ENCODE results near the gene CNOT6L. TPM values are rescaled to one million over a fixed set of nuclear protein-coding genes. Genes with fewer than 3 reads are reported as not detected.
"Not testable (repeated sequence)": the region's sequence is repeated elsewhere in the genome, so short reads cannot be mapped to it uniquely, and the experiment has no call there.

Gene CNOT6L
- total RNA-seq, 4 donors from 2014 or later: 15.3 to 32.1 (median 23.4) TPM

- no peaks in the 10 kb centered on the region for H3K36me3 ChIP-seq
- peaks cover 0 to 47% (median 2%) of the 10 kb centered on the region in 4 donors for H3K4me1 ChIP-seq
- 97% methylated on average over 6 of the region's 6 CpGs for WGBS, 2 donors
- H3K27ac ChIP-seq: no peak overlapping the region
- H3K27me3 ChIP-seq: no peaks in the 10 kb centered on the region
- H3K4me3 ChIP-seq: no peak overlapping the region
- TF ChIP-seq CTCF (IDR thresholded peaks at IDR 0.05) (no peak), POLR2A (IDR thresholded peaks at IDR 0.05) (no peak), EP300 (IDR thresholded peaks at IDR 0.05) (no peak)
- H3K9me3 ChIP-seq: no peaks in the 10 kb centered on the region
- DNase-seq (ENCODE audit: low spot score in 2 of 2): no peak
These were observed 33.5 kb downstream of the CNOT6L start for GRCh38 chr4:77785669-77786068.

- Histone ChIP-seq H3K4me1 (peaks cover 0 to 36% (median 2%) of the 10 kb centered on the region in 4 donors), H3K36me3 (no peaks in the 10 kb centered on the region), H3K9me3 (no peaks in the 10 kb centered on the region), H3K27ac (no peak overlapping the region), H3K27me3 (no peaks in the 10 kb centered on the region), H3K4me3 (no peak overlapping the region)
- WGBS, 2 donors: 88% methylated on average over 6 of the region's 6 CpGs
- no peak for DNase-seq (ENCODE audit: low spot score in 2 of 2)
- TF ChIP-seq EP300 (IDR thresholded peaks at IDR 0.05) (no peak), POLR2A (IDR thresholded peaks at IDR 0.05) (no peak), CTCF (IDR thresholded peaks at IDR 0.05) (no peak)
These were observed 35.3 kb downstream of the CNOT6L start for GRCh38 chr4:77783895-77784294.

GRCh38 chr4:77782102-77782835 is 36.9 kb downstream of the CNOT6L start:
- Histone ChIP-seq H3K4me3 (no peak overlapping the region), H3K9me3 (no peaks in the 10 kb centered on the region), H3K27ac (no peak overlapping the region), H3K27me3 (no peaks in the 10 kb centered on the region), H3K4me1 (peaks cover 0 to 31% (median under 1%) of the 10 kb centered on the region in 4 donors), H3K36me3 (no peaks in the 10 kb centered on the region)
- WGBS, 2 donors: 74 to 79% methylated on average over 1 of the region's 1 CpG
- no peak for DNase-seq (ENCODE audit: low spot score in 2 of 2)
- no peak for TF ChIP-seq EP300 (IDR thresholded peaks at IDR 0.05)
- no peak for TF ChIP-seq POLR2A (IDR thresholded peaks at IDR 0.05)
- TF ChIP-seq CTCF (IDR thresholded peaks at IDR 0.05): no peak

- H3K27me3 ChIP-seq; H3K4me3 ChIP-seq; H3K27ac ChIP-seq; DNase-seq (ENCODE audit: low spot score in 2 of 2); H3K9me3 ChIP-seq; H3K36me3 ChIP-seq: not testable (repeated sequence)
- peaks cover 0 to 42% (median 6%) of the 10 kb centered on the region in 4 donors for H3K4me1 ChIP-seq
- 95 to 98% methylated on average over 2 of the region's 2 CpGs for WGBS, 2 donors
These were observed 38.4 kb downstream of the CNOT6L start for GRCh38 chr4:77780762-77781161.

- H3K27ac ChIP-seq: no peak overlapping the region
- DNase-seq (ENCODE audit: low spot score in 2 of 2): no peak
- 0 to 8% methylated on average over 1 of the region's 1 CpG for WGBS, 2 donors
- H3K4me1 ChIP-seq: peaks cover 0 to 35% (median 6%) of the 10 kb centered on the region in 4 donors
- H3K36me3 ChIP-seq: peaks cover 0 to 7% (median 6%) of the 10 kb centered on the region in 3 donors
- no peak overlapping the region for H3K4me3 ChIP-seq
- TF ChIP-seq CTCF (IDR thresholded peaks at IDR 0.05) (no peak), EP300 (IDR thresholded peaks at IDR 0.05) (no peak), POLR2A (IDR thresholded peaks at IDR 0.05) (no peak)
- H3K27me3 ChIP-seq: no peaks in the 10 kb centered on the region
- no peaks in the 10 kb centered on the region for H3K9me3 ChIP-seq
These were observed 41.9 kb downstream of the CNOT6L start for GRCh38 chr4:77777135-77777807.

Measured in tibial nerve (tissue), 4 donors.